Measurements from ENCODE around the gene GAK.
"Not testable (repeated sequence)": the region's sequence is repeated elsewhere in the genome, so short reads cannot be mapped to it uniquely, and the experiment has no call there.

Gene GAK

GRCh38 chr4:931960-932712 lies at the start of gene GAK, which contains the start of gene TMEM175:
TSS of gene GAK (minus strand) at chr4:932316. CDS start at chr4:932187, 129 bp downstream.
TSS of gene TMEM175 (plus strand) at chr4:932460. CDS start at chr4:947740, 15,280 bp downstream.
- DNase-seq, result peak; percentile 65 to 94

- DNase-seq, result no peak
These were observed 47.0 kb upstream of the GAK start for GRCh38 chr4:978957-979701.

- DNase-seq, result not testable (repeated sequence)
These were observed 43.9 kb upstream of the GAK start for GRCh38 chr4:976016-976415.

- no peak for DNase-seq
These were observed 42.6 kb upstream of the GAK start for GRCh38 chr4:974668-975067.

GRCh38 chr4:973431-974397 lies 41.6 kb upstream of the GAK start, which contains the start of gene DGKQ:
TSS of gene DGKQ (minus strand) at chr4:973569. CDS start at chr4:973482, 87 bp downstream.
- DNase-seq, result peak in 1 of 2 experiments; percentile 76

GRCh38 chr4:972651-973424 lies 40.7 kb upstream of the GAK start:
- DNase-seq, result peak in 1 of 2 experiments; percentile 29

- DNase-seq, result no peak
These were observed 39.8 kb upstream of the GAK start for GRCh38 chr4:971666-972500.

GRCh38 chr4:970854-971520 lies 38.9 kb upstream of the GAK start:
- DNase-seq, result no peak

- DNase-seq, result no peak
These were observed 38.1 kb upstream of the GAK start for GRCh38 chr4:970046-970745.

- DNase-seq, result no peak
These were observed 36.7 kb upstream of the GAK start for GRCh38 chr4:968621-969394.

GRCh38 chr4:968221-968620 lies 36.1 kb upstream of the GAK start:
- no peak for DNase-seq

GRCh38 chr4:967113-968104 lies 35.3 kb upstream of the GAK start:
- no peak for DNase-seq

GRCh38 chr4:966266-967112 lies 34.4 kb upstream of the GAK start:
- no peak for DNase-seq

- DNase-seq, result no peak
These were observed 33.6 kb upstream of the GAK start for GRCh38 chr4:965766-966134.

GRCh38 chr4:965048-965765 lies 33.1 kb upstream of the GAK start:
- DNase-seq, result no peak

All from NCI-H446 (cell line).